Tibial nerve (tissue), 4 donors: ENCODE data around the gene NDUFAF8. TPM values are rescaled to one million over a fixed set of nuclear protein-coding genes. Genes with fewer than 3 reads are reported as not detected.
A peak's percentile ranks its signal among the peaks of the same experiment; 100 is the strongest.

Source experiments
- DNase-seq, 2 donors: peaks; one replicate each; pipeline ENCODE4 v3.0.0-alpha.2; 2019; ENCODE audit warnings: low spot score in 2 of 2
- H3K27ac ChIP-seq, 4 donors: fragments of 200-600 bp; sonication (generic) in 3 of 4; one replicate each; pipeline ENCODE4 v1.5.1; 2017 to 2019; ENCODE audit warnings: mild to moderate bottlenecking in 1 of 4
- H3K27me3 ChIP-seq, 2 donors: fragments of 200-600 bp; sonication (generic) in 1 of 2; one replicate each; pipeline versions ENCODE4 v1.5.1 to v1.6.0; 2017 to 2019
- H3K36me3 ChIP-seq, 3 donors: fragments of 200-600 bp; sonication (generic); one replicate each; pipeline ENCODE4 v1.5.1; 2018 to 2019
- H3K4me1 ChIP-seq, 4 donors: fragments of 200-600 bp; sonication (generic) in 3 of 4; one replicate each; pipeline ENCODE4 v1.5.1; 2017 to 2019
- H3K4me3 ChIP-seq, 4 donors: fragments of 200-600 bp; sonication (generic) in 3 of 4; one replicate each; pipeline ENCODE4 v1.5.1; 2017 to 2019; ENCODE audit warnings: mild to moderate bottlenecking in 1 of 4, moderate library complexity in 1 of 4
- H3K9me3 ChIP-seq, 4 donors: fragments of 200-600 bp; sonication (generic) in 3 of 4; one replicate each; pipeline ENCODE4 v1.5.1; 2017 to 2019
- EP300 ChIP-seq, 2 donors: sonication (generic); formaldehyde crosslinking; IDR thresholded peaks; one replicate each; pipeline ENCODE4 v1.6.1; 2017; ENCODE audit warnings: antibody characterized with exemption in 2 of 2, mild to moderate bottlenecking in 1 of 2
- POLR2A ChIP-seq, 2 donors: fragments of 450-650 bp; IDR thresholded peaks; one replicate each; pipeline ENCODE4 v1.6.1; 2017; ENCODE audit warnings: antibody characterized with exemption in 2 of 2, mild to moderate bottlenecking in 2 of 2, moderate library complexity in 2 of 2
- WGBS, 2 donors: methylation state at CpG; one replicate each; pipeline ENCODE4 v1.1.5; 2018; 5-methylcytosine and 5-hydroxymethylcytosine counted together
- total RNA-seq, 4 donors: library from RNA; depleted of rRNA; stranded (reverse); fragments of >200 nt; gene quantifications; one replicate each; pipeline ENCODE4 v1.1.0, GENCODE V29; 2016
- TF ChIP-seq, protein P1 (sequence below), 5 experiments: fragments of 200-600 bp in 3 of 5; fragments of 450-650 bp in 2 of 5; sonication (generic) in 3 of 5; IDR thresholded peaks; one replicate each; pipeline ENCODE4 v1.5.1; 2016 to 2019; ENCODE audit warnings: antibody characterized with exemption in 5 of 5, mild to moderate bottlenecking in 3 of 5, moderate library complexity in 2 of 5

The NDUFAF8 gene
- total RNA-seq, 4 donors from 2014 or later, result 27.8 to 73.0 (median 61.1) TPM

DNA sequence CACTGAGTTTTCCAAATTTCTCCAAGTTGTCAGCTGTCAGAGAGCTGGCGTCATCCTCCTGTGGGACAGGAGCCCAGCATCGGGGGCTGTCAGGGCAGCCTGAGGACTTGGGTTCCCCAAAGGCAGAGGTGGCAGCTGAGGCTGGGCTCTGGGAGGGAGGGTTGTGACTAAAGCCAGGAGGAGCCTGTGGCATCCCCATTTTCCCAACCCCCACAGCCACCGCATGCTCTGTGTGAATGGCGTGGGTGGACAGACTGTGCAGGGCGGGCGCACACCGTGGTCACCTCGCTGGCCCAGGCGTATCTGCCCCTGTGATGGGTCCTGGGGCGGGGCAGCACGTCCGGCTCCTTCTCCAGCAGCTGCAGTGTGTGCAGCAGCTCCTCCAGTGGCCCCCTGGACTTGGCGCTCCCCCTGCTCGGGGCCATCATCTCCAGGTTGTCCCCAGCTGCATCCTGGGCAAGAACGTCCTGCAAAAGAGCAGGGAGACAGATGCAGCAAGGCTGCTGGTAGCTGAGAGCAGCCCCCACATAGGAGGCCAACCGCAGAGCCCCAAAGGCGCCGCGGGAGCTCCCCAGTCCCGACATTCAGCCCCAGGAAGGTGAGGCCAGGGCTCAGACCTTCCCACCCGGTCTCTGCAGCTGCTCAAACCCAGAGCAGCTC is 41.2 kb upstream of the NDUFAF8 start:
- WGBS, 2 donors, result 77 to 87% methylated on average over 11 to 19 of the region's 21 CpGs
- no peak overlapping the region for H3K4me3 ChIP-seq
- no peak overlapping the region for H3K27ac ChIP-seq
- H3K4me1 ChIP-seq, result peaks cover 0 to 18% (median 3%) of the 10 kb centered on the region in 4 donors
- H3K9me3 ChIP-seq, result no peaks in the 10 kb centered on the region
- H3K27me3 ChIP-seq, result no peaks in the 10 kb centered on the region
- TF ChIP-seq POLR2A (IDR thresholded peaks at IDR 0.05) (no peak), EP300 (IDR thresholded peaks at IDR 0.05) (no peak)
- TF ChIP-seq, protein P1, sequence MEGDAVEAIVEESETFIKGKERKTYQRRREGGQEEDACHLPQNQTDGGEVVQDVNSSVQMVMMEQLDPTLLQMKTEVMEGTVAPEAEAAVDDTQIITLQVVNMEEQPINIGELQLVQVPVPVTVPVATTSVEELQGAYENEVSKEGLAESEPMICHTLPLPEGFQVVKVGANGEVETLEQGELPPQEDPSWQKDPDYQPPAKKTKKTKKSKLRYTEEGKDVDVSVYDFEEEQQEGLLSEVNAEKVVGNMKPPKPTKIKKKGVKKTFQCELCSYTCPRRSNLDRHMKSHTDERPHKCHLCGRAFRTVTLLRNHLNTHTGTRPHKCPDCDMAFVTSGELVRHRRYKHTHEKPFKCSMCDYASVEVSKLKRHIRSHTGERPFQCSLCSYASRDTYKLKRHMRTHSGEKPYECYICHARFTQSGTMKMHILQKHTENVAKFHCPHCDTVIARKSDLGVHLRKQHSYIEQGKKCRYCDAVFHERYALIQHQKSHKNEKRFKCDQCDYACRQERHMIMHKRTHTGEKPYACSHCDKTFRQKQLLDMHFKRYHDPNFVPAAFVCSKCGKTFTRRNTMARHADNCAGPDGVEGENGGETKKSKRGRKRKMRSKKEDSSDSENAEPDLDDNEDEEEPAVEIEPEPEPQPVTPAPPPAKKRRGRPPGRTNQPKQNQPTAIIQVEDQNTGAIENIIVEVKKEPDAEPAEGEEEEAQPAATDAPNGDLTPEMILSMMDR (IDR thresholded peaks at IDR 0.05), result no peak
- peaks cover 0 to 78% (median 2%) of the 10 kb centered on the region in 3 donors for H3K36me3 ChIP-seq
- DNase-seq, result no peak

DNA sequence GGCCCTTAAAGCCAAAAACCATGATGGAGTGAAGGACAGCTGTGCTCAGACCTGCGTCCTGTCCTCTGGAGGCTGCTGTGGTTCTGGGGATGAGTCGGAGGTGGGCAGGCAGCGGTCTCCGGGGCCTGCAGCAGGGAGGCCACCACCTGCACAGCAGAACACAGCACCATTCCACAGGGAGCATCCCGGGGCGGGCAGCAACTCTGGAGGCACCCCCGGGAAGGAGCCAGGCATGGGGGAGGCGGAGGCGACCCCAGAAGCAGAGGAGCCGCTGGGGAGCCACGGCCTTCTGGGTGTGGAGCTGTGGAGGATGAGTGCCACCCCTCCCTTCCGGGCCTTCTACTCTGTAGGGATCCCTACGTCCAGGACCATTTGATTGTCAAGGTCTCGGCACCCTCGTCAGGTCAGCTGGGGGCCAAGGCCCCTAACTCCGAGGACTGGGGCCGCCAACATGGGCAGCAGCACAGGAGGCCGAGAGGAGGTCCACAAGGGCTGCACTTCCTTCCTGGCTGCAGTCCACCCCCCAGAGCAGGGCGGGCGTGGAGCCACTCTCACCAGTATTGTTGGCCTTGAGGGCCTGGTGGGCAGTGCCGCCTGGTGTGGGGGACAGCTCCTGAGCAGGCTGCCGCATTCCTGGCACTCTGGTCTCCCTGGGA is 40.2 kb upstream of the NDUFAF8 start:
- Histone ChIP-seq H3K4me1 (peaks cover 0 to 13% (median 3%) of the 10 kb centered on the region in 4 donors), H3K4me3 (no peak overlapping the region), H3K27me3 (no peaks in the 10 kb centered on the region), H3K36me3 (peaks cover 0 to 77% (median 2%) of the 10 kb centered on the region in 3 donors), H3K9me3 (no peaks in the 10 kb centered on the region), H3K27ac (no peak overlapping the region)
- no peak for DNase-seq
- TF ChIP-seq, protein P1 (IDR thresholded peaks at IDR 0.05), result no peak
- TF ChIP-seq POLR2A (IDR thresholded peaks at IDR 0.05) (no peak), EP300 (IDR thresholded peaks at IDR 0.05) (no peak)
- WGBS, 2 donors, result 78 to 80% methylated on average over 17 to 20 of the region's 22 CpGs

DNA sequence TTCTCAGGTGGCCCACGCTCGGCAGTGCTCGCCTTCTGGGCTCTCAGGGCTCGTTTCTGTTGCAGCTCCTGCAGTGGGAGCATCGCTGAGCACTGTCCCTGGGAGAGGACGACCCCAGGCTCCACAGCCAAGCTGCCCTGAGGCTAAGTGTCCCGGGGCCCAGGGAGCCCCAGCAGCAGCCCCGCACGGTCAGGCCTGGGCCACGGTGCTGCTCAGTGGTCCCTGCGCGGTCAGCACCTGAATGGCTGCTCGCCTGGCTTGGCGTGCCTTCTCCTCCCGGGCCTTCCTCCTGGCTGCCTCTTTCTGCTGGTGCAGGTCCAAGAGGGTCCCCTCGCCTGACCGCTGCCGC is 39.7 kb upstream of the NDUFAF8 start:
- Histone ChIP-seq H3K36me3 (peaks cover 0 to 79% (median 2%) of the 10 kb centered on the region in 3 donors), H3K4me3 (no peak overlapping the region), H3K27me3 (no peaks in the 10 kb centered on the region), H3K27ac (no peak overlapping the region), H3K4me1 (peaks cover 0 to 12% (median 3%) of the 10 kb centered on the region in 4 donors), H3K9me3 (no peaks in the 10 kb centered on the region)
- DNase-seq, result no peak
- no peak for TF ChIP-seq EP300 (IDR thresholded peaks at IDR 0.05)
- TF ChIP-seq, protein P1 (IDR thresholded peaks at IDR 0.05), result no peak
- 90 to 94% methylated on average over 9 to 18 of the region's 18 CpGs for WGBS, 2 donors

DNA sequence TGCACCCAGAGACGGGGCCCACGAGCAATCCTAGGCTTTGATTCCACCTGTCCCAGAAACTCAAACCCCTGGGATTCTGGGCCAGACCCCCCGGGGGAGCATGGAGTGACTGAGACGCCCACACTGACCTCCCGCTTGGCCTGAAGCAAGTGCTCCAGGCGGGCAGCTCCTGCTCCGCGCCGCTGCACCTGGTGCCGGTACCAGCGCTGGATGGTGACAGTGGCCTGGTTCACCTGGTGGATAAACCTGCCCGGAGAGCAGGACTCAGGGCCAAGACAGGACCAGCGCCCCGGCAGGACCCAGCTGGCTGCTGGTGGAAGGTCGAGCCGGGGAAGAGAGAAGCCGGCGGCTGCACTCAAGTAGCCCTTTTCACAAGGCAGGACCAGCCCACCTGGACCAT is 38.9 kb upstream of the NDUFAF8 start:
- TF ChIP-seq EP300 (IDR thresholded peaks at IDR 0.05) (no peak), POLR2A (IDR thresholded peaks at IDR 0.05) (no peak)
- TF ChIP-seq, protein P1 (IDR thresholded peaks at IDR 0.05), result no peak
- DNase-seq, result no peak
- 76 to 83% methylated on average over 12 to 13 of the region's 18 CpGs for WGBS, 2 donors
- Histone ChIP-seq H3K36me3 (peaks cover 0 to 78% (median 2%) of the 10 kb centered on the region in 3 donors), H3K4me3 (no peak overlapping the region), H3K4me1 (peaks cover 0 to 12% (median 3%) of the 10 kb centered on the region in 4 donors), H3K27me3 (no peaks in the 10 kb centered on the region), H3K9me3 (no peaks in the 10 kb centered on the region), H3K27ac (peak overlapping the region in 1 of 4 donors; percentile 56)
